Stimulated activated CD8-positive, alpha-beta memory T cell treated with anti-CD3 and anti-CD28 coated beads, Interleukin-7, amount 100 ng/mL, for 48 hours (primary cell): ENCODE measurements around the gene SURF1.
"Not testable (repeated sequence)": the region's sequence is repeated elsewhere in the genome, so short reads cannot be mapped to it uniquely, and the experiment has no call there.

Experiments
- DNase-seq, 2 donors: peaks; one replicate each; pipeline ENCODE4 v3.0.0-alpha.2; 2020; ENCODE audit warnings: low read depth in 1 of 2; ENCODE audit errors: extremely low read depth in 1 of 2

The SURF1 gene

GRCh38 chr9:133384736-133385321, 28.5 kb upstream of the SURF1 start:
- DNase-seq, result no peak

- no peak for DNase-seq
Measured at GRCh38 chr9:133383438-133383837, 27.2 kb upstream of the SURF1 start.

GRCh38 chr9:133382507-133383141, 26.3 kb upstream of the SURF1 start:
- DNase-seq, result no peak

- DNase-seq, result no peak
Measured at GRCh38 chr9:133380734-133381133, 24.4 kb upstream of the SURF1 start.

- DNase-seq, result no peak
Measured at GRCh38 chr9:133379153-133380086, 23.1 kb upstream of the SURF1 start.

GRCh38 chr9:133378408-133378962, 22.2 kb upstream of the SURF1 start:
- DNase-seq, result no peak

GRCh38 chr9:133377721-133378216, 21.5 kb upstream of the SURF1 start:
- DNase-seq, result no peak

- DNase-seq, result not testable (repeated sequence)
Measured at GRCh38 chr9:133377280-133377679, 21.0 kb upstream of the SURF1 start.

- peak; percentile 85 to 96 for DNase-seq
Measured at GRCh38 chr9:133375724-133376654, 19.7 kb upstream of the SURF1 start, which contains the start of the genes STKLD1 and SURF4. TSS of gene STKLD1 (plus strand) at chr9:133376366. CDS start at chr9:133376474, 108 bp downstream. TSS of gene SURF4 (minus strand) at chr9:133376060. CDS start at chr9:133375969, 91 bp downstream.

- no peak for DNase-seq
Measured at GRCh38 chr9:133375116-133375723, 18.9 kb upstream of the SURF1 start.

GRCh38 chr9:133374612-133375115, 18.4 kb upstream of the SURF1 start:
- no peak for DNase-seq

GRCh38 chr9:133372144-133372543, 15.9 kb upstream of the SURF1 start:
- DNase-seq, result no peak

- peak in 1 of 2 donors; percentile 83 for DNase-seq
Measured at GRCh38 chr9:133371261-133371711, 15.0 kb upstream of the SURF1 start.

GRCh38 chr9:133370685-133371084, 14.4 kb upstream of the SURF1 start:
- DNase-seq, result no peak

GRCh38 chr9:133369933-133370332, 13.6 kb upstream of the SURF1 start:
- no peak for DNase-seq

- DNase-seq, result no peak
Measured at GRCh38 chr9:133369422-133369821, 13.1 kb upstream of the SURF1 start.

GRCh38 chr9:133368249-133368881, 12.1 kb upstream of the SURF1 start:
- no peak for DNase-seq

- DNase-seq, result no peak
Measured at GRCh38 chr9:133367778-133368177, 11.5 kb upstream of the SURF1 start.

- no peak for DNase-seq
Measured at GRCh38 chr9:133367221-133367620, 10.9 kb upstream of the SURF1 start.
